Occipital lobe (tissue), 2 donors: ENCODE results near the gene TAF1B. TPM values are rescaled to one million over a fixed set of nuclear protein-coding genes. Genes with fewer than 3 reads are reported as not detected.

Source experiments
- DNase-seq: peaks from one replicate; lab custom pipeline; 2025; lab: John Stamatoyannopoulos, UW
- total RNA-seq: library from RNA; depleted of rRNA; stranded (reverse); fragments of >200 nt; gene quantifications from one replicate; pipeline ENCODE4 v1.2.3, GENCODE V29; 2014

Gene TAF1B
- total RNA-seq, 1 donor from 2014 or later, result 48.0 TPM

GRCh38 chr2:9964334-9964980, 121.2 kb downstream of the TAF1B start:
- no peak for DNase-seq

GRCh38 chr2:9965119-9965822, 122.0 kb downstream of the TAF1B start:
- DNase-seq, result no peak

- no peak for DNase-seq
Observed at GRCh38 chr2:9966491-9967022, 123.3 kb downstream of the TAF1B start.

GRCh38 chr2:9967053-9967775, 123.9 kb downstream of the TAF1B start:
- no peak for DNase-seq

GRCh38 chr2:9968553-9969497, 125.6 kb downstream of the TAF1B start:
- no peak for DNase-seq

GRCh38 chr2:9970200-9971044, 127.1 kb downstream of the TAF1B start:
- no peak for DNase-seq

- no peak for DNase-seq
Observed at GRCh38 chr2:9971105-9971818, 128.0 kb downstream of the TAF1B start.

- DNase-seq, result no peak
Observed at GRCh38 chr2:9971890-9972289, 128.6 kb downstream of the TAF1B start.

- DNase-seq, result peak; percentile 44
Observed at GRCh38 chr2:9972621-9973479, 129.6 kb downstream of the TAF1B start.

- no peak for DNase-seq
Observed at GRCh38 chr2:9973690-9974089, 130.4 kb downstream of the TAF1B start.

GRCh38 chr2:9974343-9974742, 131.1 kb downstream of the TAF1B start:
- DNase-seq, result no peak

GRCh38 chr2:9975328-9975727, 132.1 kb downstream of the TAF1B start:
- DNase-seq, result no peak

- no peak for DNase-seq
Observed at GRCh38 chr2:9975805-9976447, 132.7 kb downstream of the TAF1B start.

- DNase-seq, result no peak
Observed at GRCh38 chr2:9979977-9980376, 136.7 kb downstream of the TAF1B start.

GRCh38 chr2:9980520-9980919, 137.2 kb downstream of the TAF1B start:
- DNase-seq, result no peak

GRCh38 chr2:9981655-9982054, 138.4 kb downstream of the TAF1B start:
- no peak for DNase-seq

- DNase-seq, result no peak
Observed at GRCh38 chr2:9982248-9982647, 139.0 kb downstream of the TAF1B start.

- DNase-seq, result no peak
Observed at GRCh38 chr2:9982891-9983290, 139.6 kb downstream of the TAF1B start.
